ENCODE results near the gene LEF1. TPM values are rescaled to one million over a fixed set of nuclear protein-coding genes. Genes with fewer than 3 reads are reported as not detected.

Gene LEF1
- total and polyA plus RNA-seq, 5 donors, result 0.20 to 5.1 (median 0.76) TPM

DNA sequence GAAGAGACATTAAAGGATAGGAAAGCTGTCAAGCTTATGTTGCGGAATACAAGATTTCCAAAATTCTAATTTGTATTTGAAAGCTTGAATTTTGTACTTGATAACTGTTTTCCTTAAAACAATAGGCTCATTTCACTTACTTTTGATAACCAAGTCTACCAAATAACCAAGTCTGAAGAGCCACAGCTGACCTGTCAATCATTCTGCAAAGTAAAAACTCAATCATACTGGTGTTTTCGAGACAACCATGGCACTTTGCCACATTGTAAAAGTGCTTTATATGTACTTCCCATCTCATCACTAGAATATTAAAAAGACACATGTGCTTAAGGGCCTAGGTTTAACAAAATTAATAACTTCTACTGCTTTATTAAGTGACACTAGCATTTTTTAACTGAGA lies 47.9 kb downstream of the LEF1 start:
- no peaks in the 10 kb centered on the region for H3K27me3 ChIP-seq (ENCODE audit: control insufficient read depth, insufficient read depth)
- no peaks in the 10 kb centered on the region for H3K4me1 ChIP-seq (ENCODE audit: control insufficient read depth, insufficient read depth, low read length)
- H3K9me3 ChIP-seq (ENCODE audit: control insufficient read depth, low read length), result no peaks in the 10 kb centered on the region
- ATAC-seq, result no peak
- no peak overlapping the region for H3K4me3 ChIP-seq (ENCODE audit: low read length)
- 86% methylated on average over 2 of the region's 2 CpGs for WGBS
- intact Hi-C loops (cut with DNase I), result no loop called here
- no peak overlapping the region for H3K27ac ChIP-seq (ENCODE audit: low read length)
- DNase-seq, result no peak

DNA sequence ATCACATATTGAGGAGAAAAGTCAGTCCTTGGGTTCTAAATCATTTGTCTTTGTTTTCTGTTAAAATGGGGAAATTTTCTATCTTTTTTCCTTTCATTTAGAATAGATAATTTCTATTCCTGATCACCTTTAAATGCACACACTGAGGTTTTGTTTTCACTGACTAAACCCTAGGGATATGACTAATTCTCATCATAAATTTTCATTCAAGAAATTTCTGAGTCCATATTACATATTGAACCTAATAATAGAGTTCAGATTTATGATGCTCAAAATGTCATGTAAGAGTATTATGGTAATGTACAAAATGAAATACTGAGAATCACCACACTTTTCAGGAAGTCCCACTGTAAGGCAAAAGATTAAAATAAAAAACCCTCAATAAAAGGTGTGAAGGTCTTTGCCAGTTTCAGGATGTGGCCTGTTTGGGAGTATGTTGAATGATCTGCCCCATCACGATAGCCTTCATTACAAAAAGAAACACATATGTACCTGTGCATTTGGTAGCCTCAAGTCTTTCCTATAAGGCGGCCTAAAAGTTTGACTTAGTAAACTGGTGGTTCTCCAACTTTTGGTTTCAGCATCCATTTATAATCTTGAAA lies 49.4 kb downstream of the LEF1 start:
- Histone ChIP-seq H3K9me3 (ENCODE audit: control insufficient read depth, low read length) (no peaks in the 10 kb centered on the region), H3K4me1 (ENCODE audit: control insufficient read depth, insufficient read depth, low read length) (no peaks in the 10 kb centered on the region), H3K4me3 (ENCODE audit: low read length) (no peak overlapping the region), H3K27ac (ENCODE audit: low read length) (no peak overlapping the region), H3K27me3 (ENCODE audit: control insufficient read depth, insufficient read depth) (no peaks in the 10 kb centered on the region)
- intact Hi-C loops (cut with DNase I), result no loop called here
- WGBS, result 93% methylated on average over 2 of the region's 2 CpGs
- no peak for DNase-seq
- ATAC-seq, result no peak

DNA sequence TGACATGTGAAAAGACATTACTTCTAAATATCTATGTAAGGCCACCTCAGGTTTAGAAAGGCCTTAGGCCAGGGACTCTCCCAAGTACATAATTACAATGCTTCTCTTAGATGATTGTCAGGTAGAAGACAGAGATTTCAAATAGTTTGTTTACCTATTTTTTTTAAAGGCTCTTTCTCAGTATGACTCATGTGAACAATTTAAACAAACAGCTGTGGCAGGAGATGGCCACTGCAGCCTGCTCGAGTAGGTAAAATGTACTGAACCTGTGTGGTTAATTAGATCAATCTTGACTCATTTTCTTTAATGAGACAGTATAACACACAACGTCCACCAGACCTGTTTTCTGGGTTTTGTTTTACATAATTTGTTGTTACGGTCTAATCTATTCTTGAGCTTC lies 50.2 kb downstream of the LEF1 start:
- no peaks in the 10 kb centered on the region for H3K4me1 ChIP-seq (ENCODE audit: control insufficient read depth, insufficient read depth, low read length)
- ATAC-seq (no peak), DNase-seq (no peak)
- H3K27ac ChIP-seq (ENCODE audit: low read length), result no peak overlapping the region
- intact Hi-C loops (cut with DNase I), result no loop called here
- WGBS, result 78% methylated on average over 3 of the region's 3 CpGs
- H3K9me3 ChIP-seq (ENCODE audit: control insufficient read depth, low read length), result no peaks in the 10 kb centered on the region
- H3K4me3 ChIP-seq (ENCODE audit: low read length), result no peak overlapping the region
- H3K27me3 ChIP-seq (ENCODE audit: control insufficient read depth, insufficient read depth), result no peaks in the 10 kb centered on the region

- H3K9me3 ChIP-seq (ENCODE audit: control insufficient read depth, low read length), result no peaks in the 10 kb centered on the region
- no peaks in the 10 kb centered on the region for H3K4me1 ChIP-seq (ENCODE audit: control insufficient read depth, insufficient read depth, low read length)
- no peaks in the 10 kb centered on the region for H3K27me3 ChIP-seq (ENCODE audit: control insufficient read depth, insufficient read depth)
- intact Hi-C loops (cut with DNase I), result no loop called here
- H3K4me3 ChIP-seq (ENCODE audit: low read length), result no peak overlapping the region
- peak in 1 of 2 donors; percentile 71 for ATAC-seq
- H3K27ac ChIP-seq (ENCODE audit: low read length), result no peak overlapping the region
- DNase-seq, result no peak
- WGBS, result 48% methylated on average over 7 of the region's 7 CpGs
Measured at GRCh38 chr4:108117418-108118182, 51.1 kb downstream of the LEF1 start.

- ATAC-seq (no peak), DNase-seq (no peak)
- Histone ChIP-seq H3K4me3 (ENCODE audit: low read length) (no peak overlapping the region), H3K27ac (ENCODE audit: low read length) (no peak overlapping the region), H3K4me1 (ENCODE audit: control insufficient read depth, insufficient read depth, low read length) (no peaks in the 10 kb centered on the region), H3K9me3 (ENCODE audit: control insufficient read depth, low read length) (no peaks in the 10 kb centered on the region), H3K27me3 (ENCODE audit: control insufficient read depth, insufficient read depth) (no peaks in the 10 kb centered on the region)
- intact Hi-C loops (cut with DNase I), result no loop called here
- 80% methylated on average over 3 of the region's 3 CpGs for WGBS
Measured at GRCh38 chr4:108116423-108117168, 52.1 kb downstream of the LEF1 start.

DNA sequence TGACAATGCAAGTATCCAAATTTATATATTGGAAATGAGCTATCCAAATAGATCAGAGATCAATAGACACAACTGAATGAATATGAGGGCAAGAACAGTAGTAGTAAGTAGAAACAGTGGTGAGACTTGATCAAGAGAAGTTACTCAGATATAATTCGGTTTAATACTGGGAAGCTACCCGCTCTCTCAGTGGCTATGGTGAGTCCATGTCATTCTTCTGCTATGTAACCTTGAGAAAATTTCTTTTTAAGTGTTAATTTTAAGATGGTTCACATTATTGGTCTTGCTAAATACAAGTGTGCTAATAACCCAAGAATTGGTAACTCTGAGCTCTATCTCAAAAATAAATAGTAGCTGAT lies 53.6 kb downstream of the LEF1 start:
- H3K27ac ChIP-seq (ENCODE audit: low read length), result no peak overlapping the region
- DNase-seq (no peak), ATAC-seq (no peak)
- H3K27me3 ChIP-seq (ENCODE audit: control insufficient read depth, insufficient read depth), result no peaks in the 10 kb centered on the region
- no peaks in the 10 kb centered on the region for H3K4me1 ChIP-seq (ENCODE audit: control insufficient read depth, insufficient read depth, low read length)
- H3K4me3 ChIP-seq (ENCODE audit: low read length), result no peak overlapping the region
- no peaks in the 10 kb centered on the region for H3K9me3 ChIP-seq (ENCODE audit: control insufficient read depth, low read length)
- WGBS, result 81% methylated on average over 2 of the region's 2 CpGs
- intact Hi-C loops (cut with DNase I), result no loop called here

DNA sequence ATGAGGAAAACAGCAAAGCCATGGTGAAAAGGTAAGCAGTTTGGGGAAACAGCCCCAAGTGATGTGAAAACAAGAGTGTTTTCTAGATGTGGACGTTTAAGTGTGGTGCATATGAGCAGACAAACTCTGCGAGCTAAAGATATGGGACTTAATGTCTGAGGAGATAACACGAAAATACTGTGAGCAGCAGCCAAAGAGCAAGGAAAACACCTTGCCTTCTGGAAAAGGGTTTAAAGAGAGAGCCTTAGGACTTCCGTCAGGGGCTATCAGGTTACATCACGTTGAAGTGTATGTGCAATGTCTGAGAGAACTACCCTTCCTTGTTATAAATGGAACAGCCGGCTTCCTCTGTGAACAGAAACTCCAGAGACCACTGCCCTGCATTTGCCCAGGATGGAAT lies 54.2 kb downstream of the LEF1 start:
- ATAC-seq (no peak), DNase-seq (no peak)
- H3K4me1 ChIP-seq (ENCODE audit: control insufficient read depth, insufficient read depth, low read length), result no peaks in the 10 kb centered on the region
- no peak overlapping the region for H3K4me3 ChIP-seq (ENCODE audit: low read length)
- 45% methylated on average over 6 of the region's 6 CpGs for WGBS
- no peaks in the 10 kb centered on the region for H3K27me3 ChIP-seq (ENCODE audit: control insufficient read depth, insufficient read depth)
- H3K9me3 ChIP-seq (ENCODE audit: control insufficient read depth, low read length), result no peaks in the 10 kb centered on the region
- no peak overlapping the region for H3K27ac ChIP-seq (ENCODE audit: low read length)
- intact Hi-C loops (cut with DNase I), result no loop called here

- Histone ChIP-seq H3K4me1 (ENCODE audit: control insufficient read depth, insufficient read depth, low read length) (no peaks in the 10 kb centered on the region), H3K27me3 (ENCODE audit: control insufficient read depth, insufficient read depth) (no peaks in the 10 kb centered on the region), H3K4me3 (ENCODE audit: low read length) (no peak overlapping the region), H3K9me3 (ENCODE audit: control insufficient read depth, low read length) (no peaks in the 10 kb centered on the region), H3K27ac (ENCODE audit: low read length) (no peak overlapping the region)
- peak in 1 of 2 donors; percentile 29 for ATAC-seq
- WGBS, result 33% methylated on average over 5 of the region's 5 CpGs
- DNase-seq, result no peak
- intact Hi-C loops (cut with DNase I), result no loop called here
Measured at GRCh38 chr4:108113229-108113628, 55.5 kb downstream of the LEF1 start.

GRCh38 chr4:108111781-108112180 lies 57.0 kb downstream of the LEF1 start:
- WGBS, result 95% methylated on average over 4 of the region's 4 CpGs
- intact Hi-C loops (cut with DNase I), result no loop called here
- Histone ChIP-seq H3K9me3 (ENCODE audit: control insufficient read depth, low read length) (no peaks in the 10 kb centered on the region), H3K4me1 (ENCODE audit: control insufficient read depth, insufficient read depth, low read length) (no peaks in the 10 kb centered on the region), H3K4me3 (ENCODE audit: low read length) (no peak overlapping the region), H3K27ac (ENCODE audit: low read length) (no peak overlapping the region), H3K27me3 (ENCODE audit: control insufficient read depth, insufficient read depth) (no peaks in the 10 kb centered on the region)
- ATAC-seq (no peak), DNase-seq (no peak)

DNA sequence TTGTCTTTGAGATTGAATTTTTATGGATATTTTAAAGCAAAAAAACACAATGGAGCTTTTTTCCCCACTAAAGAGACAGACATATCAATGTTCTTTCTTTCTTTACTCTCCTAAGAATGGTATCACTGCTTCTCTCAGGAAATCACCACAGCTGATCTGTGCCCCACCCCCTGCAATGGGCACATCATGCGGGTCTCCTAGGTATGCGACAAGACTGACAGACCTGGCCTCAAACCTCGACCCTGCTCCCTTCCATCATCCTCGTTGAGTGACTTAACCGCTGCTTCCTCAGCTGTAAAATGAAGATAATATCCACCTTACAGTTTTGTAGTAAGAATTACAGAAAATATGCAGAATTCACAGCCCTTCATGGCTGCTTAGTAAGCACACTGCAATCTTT lies 58.3 kb downstream of the LEF1 start:
- Histone ChIP-seq H3K4me3 (ENCODE audit: low read length) (no peak overlapping the region), H3K4me1 (ENCODE audit: control insufficient read depth, insufficient read depth, low read length) (no peaks in the 10 kb centered on the region), H3K27ac (ENCODE audit: low read length) (no peak overlapping the region), H3K27me3 (ENCODE audit: control insufficient read depth, insufficient read depth) (no peaks in the 10 kb centered on the region), H3K9me3 (ENCODE audit: control insufficient read depth, low read length) (no peaks in the 10 kb centered on the region)
- ATAC-seq (no peak), DNase-seq (no peak)
- WGBS, result 71% methylated on average over 5 of the region's 5 CpGs
- intact Hi-C loops (cut with DNase I), result no loop called here

- Histone ChIP-seq H3K4me3 (ENCODE audit: low read length) (no peak overlapping the region), H3K27ac (ENCODE audit: low read length) (no peak overlapping the region), H3K4me1 (ENCODE audit: control insufficient read depth, insufficient read depth, low read length) (no peaks in the 10 kb centered on the region), H3K9me3 (ENCODE audit: control insufficient read depth, low read length) (no peaks in the 10 kb centered on the region), H3K27me3 (ENCODE audit: control insufficient read depth, insufficient read depth) (no peaks in the 10 kb centered on the region)
- 65% methylated on average over 2 of the region's 2 CpGs for WGBS
- ATAC-seq (no peak), DNase-seq (no peak)
- intact Hi-C loops (cut with DNase I), result no loop called here
Measured at GRCh38 chr4:108109997-108110416, 58.7 kb downstream of the LEF1 start.
